GM12878 (cell line): ENCODE measurements around the gene EDNRA. TPM values are rescaled to one million over a fixed set of nuclear protein-coding genes. Genes with fewer than 3 reads are reported as not detected.

Source experiments
- ATAC-seq: fragments of 200-7000 bp; cut with Tn5 transposase; 3 replicates; pipeline ENCODE4 v1.9.1; 2020; ENCODE audit warnings: mild to moderate bottlenecking, moderate library complexity
- BruUV-seq: library from RNA; stranded (reverse); fragments of 400-500 nt; replicated peaks from 2 replicates; lab custom pipeline; 2021; lab: Mats Ljungman, UMichigan
- CTCF ChIA-PET: fragments of 300-600 bp; sonication (Branson Sonifier 250); formaldehyde crosslinking; extraction: SDS; loops from one replicate; lab custom pipeline; 2021; ENCODE audit warnings: inconsistent platforms; lab: Yijun Ruan, JAX
- POLR2A ChIA-PET: fragments of 350-600 bp; formaldehyde crosslinking; extraction: SDS; loops from one replicate; lab custom pipeline; 2021; ENCODE audit warnings: inconsistent platforms; lab: Charles Lee
- RAD21 ChIA-PET: fragments of 300-600 bp; sonication (Branson Sonifier 250); formaldehyde crosslinking; loops from one replicate; lab custom pipeline; 2023; ENCODE audit warnings: antibody characterized with exemption; ENCODE audit not compliant: unreplicated experiment; lab: Charles Lee
- SMC1A ChIA-PET: fragments of 300-600 bp; sonication (Branson Sonifier 250); formaldehyde crosslinking; loops from one replicate; lab custom pipeline; 2023; ENCODE audit not compliant: unreplicated experiment, uncharacterized antibody; lab: Charles Lee
- DNase-seq: peaks from one replicate; pipeline ENCODE4 v3.0.0-alpha.2; 2011; ENCODE audit warnings: low read depth, low spot score
- FAIRE-seq: peaks from 3 replicates; lab custom pipeline; 2011; peaks lifted over from hg19 to GRCh38; lab: Jason Lieb, UNC
- H2AFZ ChIP-seq: 2 replicates; pipeline ENCODE4 v1.6.0; 2011; ENCODE audit warnings: low read depth, low read length, control low read depth; ENCODE audit not compliant: control insufficient read depth
- H3K27ac ChIP-seq: 2 replicates; pipeline ENCODE4 v1.5.1; 2011; ENCODE audit warnings: control low read depth; ENCODE audit not compliant: control insufficient read depth, insufficient read depth
- H3K27me3 ChIP-seq, 2 experiments: replicated peaks in 1 of 2; 2 replicates each; pipeline versions ENCODE4 v1.6.0 to v1.6.1; 2011; ENCODE audit warnings: low read length in 1 of 2; ENCODE audit not compliant: control insufficient read depth in 2 of 2, insufficient read depth in 2 of 2
- H3K36me3 ChIP-seq, 2 experiments: 2 replicates each; pipeline ENCODE4 v1.5.1; 2011; ENCODE audit warnings: low read length in 1 of 2; ENCODE audit not compliant: control insufficient read depth in 2 of 2, insufficient read depth in 2 of 2
- H3K4me1 ChIP-seq: 2 replicates; pipeline ENCODE4 v1.6.1; 2011; ENCODE audit warnings: mild to moderate bottlenecking, low read length, moderate library complexity, mixed read lengths; ENCODE audit not compliant: control insufficient read depth, insufficient read depth
- H3K4me2 ChIP-seq: 2 replicates; pipeline ENCODE4 v1.6.0; 2011; ENCODE audit warnings: control low read depth; ENCODE audit not compliant: control insufficient read depth, insufficient read depth
- H3K4me3 ChIP-seq: fragments of 200-600 bp; sonication (generic); 2 replicates; pipeline ENCODE4 v1.5.1; 2016
- H3K79me2 ChIP-seq: 2 replicates; pipeline ENCODE4 v1.6.0; 2011; ENCODE audit warnings: low read length; ENCODE audit not compliant: control insufficient read depth, insufficient read depth
- H3K9ac ChIP-seq: 2 replicates; pipeline ENCODE4 v1.8.0; 2011; ENCODE audit warnings: low read length, control low read depth, mixed read lengths; ENCODE audit not compliant: control insufficient read depth, insufficient read depth
- H3K9me3 ChIP-seq: replicated peaks from 3 replicates; pipeline ENCODE4 v1.5.1; 2011; ENCODE audit warnings: mild to moderate bottlenecking, low read length; ENCODE audit not compliant: control insufficient read depth, insufficient read depth
- H4K20me1 ChIP-seq: 2 replicates; pipeline ENCODE4 v1.6.0; 2011; ENCODE audit not compliant: control insufficient read depth, insufficient read depth
- EZH2 ChIP-seq: IDR thresholded peaks from 2 replicates; pipeline ENCODE4 v1.6.1; 2012; ENCODE audit warnings: low read depth, mild to moderate bottlenecking, control low read depth, inconsistent platforms, low read length, borderline replicate concordance; ENCODE audit not compliant: control insufficient read depth
- KAT2A ChIP-seq: conservative IDR thresholded peaks from 2 replicates; pipeline ENCODE4 v1.6.1; 2011; ENCODE audit warnings: low read depth, low read length; ENCODE audit not compliant: control insufficient read depth
- NFIC ChIP-seq: IDR thresholded peaks from 2 replicates; pipeline ENCODE4 v1.6.1; 2012; ENCODE audit warnings: low read depth, mild to moderate bottlenecking, inconsistent platforms, low read length, moderate library complexity
- PAX5 ChIP-seq: IDR thresholded peaks from 2 replicates; pipeline ENCODE4 v1.6.1; 2011; ENCODE audit warnings: low read depth, low read length, borderline replicate concordance
- RAD51 ChIP-seq: fragments of 450-650 bp; IDR thresholded peaks from 2 replicates; pipeline ENCODE4 v1.6.1; 2016; ENCODE audit warnings: moderate library complexity, mild to moderate bottlenecking, inconsistent platforms
- RB1 ChIP-seq: fragments of 450-650 bp; formaldehyde crosslinking; IDR thresholded peaks from 2 replicates; pipeline ENCODE4 v1.6.1; 2017; ENCODE audit warnings: mild to moderate bottlenecking, borderline replicate concordance
- SMC3 ChIP-seq: IDR thresholded peaks from 2 replicates; pipeline ENCODE4 v1.6.1; 2011; ENCODE audit warnings: low read length, improper control_type of control experiment, borderline replicate concordance
- SPI1 ChIP-seq: IDR thresholded peaks from 2 replicates; pipeline ENCODE4 v1.6.1; 2011; ENCODE audit warnings: low read depth, mild to moderate bottlenecking, low read length, moderate library complexity, borderline replicate concordance; ENCODE audit not compliant: insufficient read depth
- WGBS: methylation state at CpG from one replicate; pipeline ENCODE4 v1.1.6; 2016; ENCODE audit warnings: low lambda C conversion rate; ENCODE audit not compliant: insufficient replicate concordance, insufficient coverage; ENCODE audit errors: missing lambda C conversion rate; 5-methylcytosine and 5-hydroxymethylcytosine counted together
- in situ Hi-C: fragments of 300-500 bp; cut with MboI; formaldehyde crosslinking; loops from 9 replicates; pipeline ENCODE4 v1.14.3; 2018; ENCODE audit warnings: mixed read lengths
- intact Hi-C: fragments of 100-400 bp; cut with micrococcal nuclease; formaldehyde crosslinking; loops from one replicate; pipeline ENCODE4 v1.14.2; 2022; ENCODE audit not compliant: unreplicated experiment
- polyA plus RNA-seq, 11 experiments: library from polyadenylated mRNA; depleted of rRNA in 4 of 11; unstranded in 6 of 11; stranded (reverse) in 5 of 11; fragments of >200 nt; fragmentation: Nextera tagmentation in 4 of 11; fragmentation: Illumina TruSeq in 1 of 11; extraction: Ambion mirVana in 4 of 11; extraction: Trizol in 1 of 11; gene quantifications; 1 replicate in 1 of 11; 2 replicates in 10 of 11; pipeline versions ENCODE4 v1.2.1 to v1.2.3, GENCODE V29; 2011 to 2016; ENCODE audit warnings: inconsistent platforms in 2 of 11, missing spikeins in 2 of 11, low read depth in 1 of 11
- total RNA-seq, 4 experiments: library from RNA; depleted of rRNA in 3 of 4; stranded (reverse); fragments of >200 nt in 3 of 4; fragmentation: Illumina TruSeq in 1 of 4; extraction: Trizol in 1 of 4; gene quantifications; 2 replicates each; pipeline versions ENCODE4 v1.2.1 to v1.2.3, GENCODE V29; 2013 to 2021
- TF ChIP-seq, protein P1 (sequence below): fragments of 450-650 bp; formaldehyde crosslinking; IDR thresholded peaks from 2 replicates; pipeline ENCODE4 v1.4.0; 2022; ENCODE audit warnings: mild to moderate bottlenecking, moderate library complexity
- TF ChIP-seq, protein P2 (sequence below): fragments of 150-350 bp; IDR thresholded peaks from 2 replicates; pipeline ENCODE4 v1.6.1; 2014; ENCODE audit warnings: mild to moderate bottlenecking, low read depth, low read length
- TF ChIP-seq, protein P3 (sequence below): fragments of 450-650 bp; IDR thresholded peaks from 2 replicates; pipeline ENCODE4 v1.6.1; 2016; ENCODE audit warnings: mild to moderate bottlenecking, moderate library complexity, borderline replicate concordance
- TF ChIP-seq, protein P4 (sequence below), 3 experiments: IDR thresholded peaks in 2 of 3; conservative IDR thresholded peaks in 1 of 3; 2 replicates each; pipeline ENCODE4 v1.5.1; 2011; ENCODE audit warnings: low read depth in 3 of 3, low read length in 3 of 3, mild to moderate bottlenecking in 3 of 3, control low read depth in 2 of 3, moderate library complexity in 2 of 3, inconsistent platforms in 1 of 3, mixed read lengths in 1 of 3; ENCODE audit not compliant: control insufficient read depth in 2 of 3, insufficient read depth in 1 of 3; ENCODE audit errors: extremely low read depth in 1 of 3

EDNRA gene
- total and polyA plus RNA-seq, 10 of the 15 experiments (the other 5 are each of a cell fraction or from before 2014, with no cell fraction given) = 0.01 to 0.32 (median 0.13) TPM

DNA sequence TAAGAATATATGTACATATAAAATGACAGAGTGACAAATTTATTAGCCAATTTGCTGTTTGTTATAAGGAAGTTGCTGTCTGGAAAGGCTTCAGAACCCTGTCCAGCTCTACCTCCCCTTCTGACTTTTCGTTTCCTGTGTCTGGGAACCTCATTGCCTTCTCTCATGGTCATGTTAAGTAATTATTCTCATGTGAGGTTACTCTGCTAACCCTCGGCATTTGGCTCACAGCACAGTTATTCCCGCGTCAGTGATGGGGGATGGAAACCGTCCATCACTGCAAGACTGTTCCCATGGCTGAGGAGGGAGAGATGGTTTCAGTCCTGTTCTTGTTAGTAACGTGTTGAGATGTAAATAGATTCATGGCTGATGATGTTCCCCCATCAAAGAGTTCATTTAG is 11.9 kb downstream of the EDNRA start (continued):
- TF ChIP-seq, protein P1, sequence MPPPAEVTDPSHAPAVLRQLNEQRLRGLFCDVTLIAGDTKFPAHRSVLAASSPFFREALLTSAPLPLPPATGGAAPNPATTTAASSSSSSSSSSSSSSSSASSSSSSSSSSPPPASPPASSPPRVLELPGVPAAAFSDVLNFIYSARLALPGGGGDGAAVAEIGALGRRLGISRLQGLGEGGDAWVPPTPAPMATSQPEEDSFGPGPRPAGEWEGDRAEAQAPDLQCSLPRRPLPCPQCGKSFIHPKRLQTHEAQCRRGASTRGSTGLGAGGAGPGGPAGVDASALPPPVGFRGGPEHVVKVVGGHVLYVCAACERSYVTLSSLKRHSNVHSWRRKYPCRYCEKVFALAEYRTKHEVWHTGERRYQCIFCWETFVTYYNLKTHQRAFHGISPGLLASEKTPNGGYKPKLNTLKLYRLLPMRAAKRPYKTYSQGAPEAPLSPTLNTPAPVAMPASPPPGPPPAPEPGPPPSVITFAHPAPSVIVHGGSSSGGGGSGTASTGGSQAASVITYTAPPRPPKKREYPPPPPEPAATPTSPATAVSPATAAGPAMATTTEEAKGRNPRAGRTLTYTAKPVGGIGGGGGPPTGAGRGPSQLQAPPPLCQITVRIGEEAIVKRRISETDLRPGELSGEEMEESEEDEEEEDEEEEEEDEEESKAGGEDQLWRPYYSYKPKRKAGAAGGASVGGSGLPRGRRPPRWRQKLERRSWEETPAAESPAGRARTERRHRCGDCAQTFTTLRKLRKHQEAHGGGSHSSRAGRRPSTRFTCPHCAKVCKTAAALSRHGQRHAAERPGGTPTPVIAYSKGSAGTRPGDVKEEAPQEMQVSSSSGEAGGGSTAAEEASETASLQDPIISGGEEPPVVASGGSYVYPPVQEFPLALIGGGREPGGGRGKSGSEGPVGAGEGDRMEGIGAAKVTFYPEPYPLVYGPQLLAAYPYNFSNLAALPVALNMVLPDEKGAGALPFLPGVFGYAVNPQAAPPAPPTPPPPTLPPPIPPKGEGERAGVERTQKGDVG (CRISPR knock-in tag) = no peak
- TF ChIP-seq RAD51 = no peak
- TF ChIP-seq EZH2 = no peak
- no peak for TF ChIP-seq SPI1
- no peak for TF ChIP-seq RB1

DNA sequence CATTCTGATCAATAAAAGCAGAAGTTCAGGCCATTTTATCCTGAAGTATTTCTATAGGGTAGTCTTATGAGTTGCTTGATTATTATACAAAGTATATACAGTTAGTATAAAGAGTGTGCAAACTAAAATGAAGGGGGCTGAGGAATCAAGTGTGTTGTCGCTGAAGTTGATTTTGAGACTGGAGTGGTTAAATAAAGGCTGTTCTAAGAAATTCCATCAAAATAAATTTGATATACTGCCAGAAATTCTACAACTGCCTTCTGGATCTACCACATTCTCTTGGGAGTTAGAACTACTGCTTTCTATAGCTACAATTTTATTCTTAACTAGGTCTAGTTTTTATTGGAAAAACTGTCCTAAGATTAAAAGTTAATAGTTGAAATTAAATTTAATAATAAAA is 12.4 kb downstream of the EDNRA start:
- H2AFZ ChIP-seq = no peak overlapping the region
- POLR2A ChIA-PET = no interaction called here
- H3K9ac ChIP-seq = no peak overlapping the region
- DNase-seq (no peak), FAIRE-seq (no peak), ATAC-seq (no peak)
- H3K9me3 ChIP-seq = no peaks in the 10 kb centered on the region
- no peak overlapping the region for H3K4me2 ChIP-seq
- no TSS peak for BruUV-seq
- no peaks in the 10 kb centered on the region; a peak in 1 of 4 replicates for H3K27me3 ChIP-seq
- RAD21 ChIA-PET = no interaction called here
- 32% methylated on average over 1 of the region's 1 CpG for WGBS
- no peaks in the 10 kb centered on the region for H4K20me1 ChIP-seq
- in situ Hi-C loops = no loop called here
- H3K27ac ChIP-seq = no peak overlapping the region
- CTCF ChIA-PET = interaction anchor here (0.7 kb wide), 1 partner anchor 9 kb away, joined by 3 read pairs; no protein-coding TSS in a partner anchor
- intact Hi-C loops = no loop called here
- no peaks in the 10 kb centered on the region for H3K79me2 ChIP-seq
- no peaks in the 10 kb centered on the region for H3K36me3 ChIP-seq
- no peaks in the 10 kb centered on the region for H3K4me1 ChIP-seq
- SMC1A ChIA-PET = no interaction called here
- H3K4me3 ChIP-seq = no peak overlapping the region
- TF ChIP-seq, protein P2, sequence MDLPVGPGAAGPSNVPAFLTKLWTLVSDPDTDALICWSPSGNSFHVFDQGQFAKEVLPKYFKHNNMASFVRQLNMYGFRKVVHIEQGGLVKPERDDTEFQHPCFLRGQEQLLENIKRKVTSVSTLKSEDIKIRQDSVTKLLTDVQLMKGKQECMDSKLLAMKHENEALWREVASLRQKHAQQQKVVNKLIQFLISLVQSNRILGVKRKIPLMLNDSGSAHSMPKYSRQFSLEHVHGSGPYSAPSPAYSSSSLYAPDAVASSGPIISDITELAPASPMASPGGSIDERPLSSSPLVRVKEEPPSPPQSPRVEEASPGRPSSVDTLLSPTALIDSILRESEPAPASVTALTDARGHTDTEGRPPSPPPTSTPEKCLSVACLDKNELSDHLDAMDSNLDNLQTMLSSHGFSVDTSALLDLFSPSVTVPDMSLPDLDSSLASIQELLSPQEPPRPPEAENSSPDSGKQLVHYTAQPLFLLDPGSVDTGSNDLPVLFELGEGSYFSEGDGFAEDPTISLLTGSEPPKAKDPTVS = no peak
- TF ChIP-seq SMC3 (no peak), PAX5 (no peak), KAT2A (no peak), NFIC (no peak)
- TF ChIP-seq, protein P3, sequence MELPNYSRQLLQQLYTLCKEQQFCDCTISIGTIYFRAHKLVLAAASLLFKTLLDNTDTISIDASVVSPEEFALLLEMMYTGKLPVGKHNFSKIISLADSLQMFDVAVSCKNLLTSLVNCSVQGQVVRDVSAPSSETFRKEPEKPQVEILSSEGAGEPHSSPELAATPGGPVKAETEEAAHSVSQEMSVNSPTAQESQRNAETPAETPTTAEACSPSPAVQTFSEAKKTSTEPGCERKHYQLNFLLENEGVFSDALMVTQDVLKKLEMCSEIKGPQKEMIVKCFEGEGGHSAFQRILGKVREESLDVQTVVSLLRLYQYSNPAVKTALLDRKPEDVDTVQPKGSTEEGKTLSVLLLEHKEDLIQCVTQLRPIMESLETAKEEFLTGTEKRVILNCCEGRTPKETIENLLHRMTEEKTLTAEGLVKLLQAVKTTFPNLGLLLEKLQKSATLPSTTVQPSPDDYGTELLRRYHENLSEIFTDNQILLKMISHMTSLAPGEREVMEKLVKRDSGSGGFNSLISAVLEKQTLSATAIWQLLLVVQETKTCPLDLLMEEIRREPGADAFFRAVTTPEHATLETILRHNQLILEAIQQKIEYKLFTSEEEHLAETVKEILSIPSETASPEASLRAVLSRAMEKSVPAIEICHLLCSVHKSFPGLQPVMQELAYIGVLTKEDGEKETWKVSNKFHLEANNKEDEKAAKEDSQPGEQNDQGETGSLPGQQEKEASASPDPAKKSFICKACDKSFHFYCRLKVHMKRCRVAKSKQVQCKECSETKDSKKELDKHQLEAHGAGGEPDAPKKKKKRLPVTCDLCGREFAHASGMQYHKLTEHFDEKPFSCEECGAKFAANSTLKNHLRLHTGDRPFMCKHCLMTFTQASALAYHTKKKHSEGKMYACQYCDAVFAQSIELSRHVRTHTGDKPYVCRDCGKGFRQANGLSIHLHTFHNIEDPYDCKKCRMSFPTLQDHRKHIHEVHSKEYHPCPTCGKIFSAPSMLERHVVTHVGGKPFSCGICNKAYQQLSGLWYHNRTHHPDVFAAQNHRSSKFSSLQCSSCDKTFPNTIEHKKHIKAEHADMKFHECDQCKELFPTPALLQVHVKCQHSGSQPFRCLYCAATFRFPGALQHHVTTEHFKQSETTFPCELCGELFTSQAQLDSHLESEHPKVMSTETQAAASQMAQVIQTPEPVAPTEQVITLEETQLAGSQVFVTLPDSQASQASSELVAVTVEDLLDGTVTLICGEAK = no peak
- TF ChIP-seq, protein P4, sequence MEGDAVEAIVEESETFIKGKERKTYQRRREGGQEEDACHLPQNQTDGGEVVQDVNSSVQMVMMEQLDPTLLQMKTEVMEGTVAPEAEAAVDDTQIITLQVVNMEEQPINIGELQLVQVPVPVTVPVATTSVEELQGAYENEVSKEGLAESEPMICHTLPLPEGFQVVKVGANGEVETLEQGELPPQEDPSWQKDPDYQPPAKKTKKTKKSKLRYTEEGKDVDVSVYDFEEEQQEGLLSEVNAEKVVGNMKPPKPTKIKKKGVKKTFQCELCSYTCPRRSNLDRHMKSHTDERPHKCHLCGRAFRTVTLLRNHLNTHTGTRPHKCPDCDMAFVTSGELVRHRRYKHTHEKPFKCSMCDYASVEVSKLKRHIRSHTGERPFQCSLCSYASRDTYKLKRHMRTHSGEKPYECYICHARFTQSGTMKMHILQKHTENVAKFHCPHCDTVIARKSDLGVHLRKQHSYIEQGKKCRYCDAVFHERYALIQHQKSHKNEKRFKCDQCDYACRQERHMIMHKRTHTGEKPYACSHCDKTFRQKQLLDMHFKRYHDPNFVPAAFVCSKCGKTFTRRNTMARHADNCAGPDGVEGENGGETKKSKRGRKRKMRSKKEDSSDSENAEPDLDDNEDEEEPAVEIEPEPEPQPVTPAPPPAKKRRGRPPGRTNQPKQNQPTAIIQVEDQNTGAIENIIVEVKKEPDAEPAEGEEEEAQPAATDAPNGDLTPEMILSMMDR (IDR thresholded peaks at IDR 0.05 in 2 of 3, conservative IDR thresholded peaks at IDR 0.05 in 1 of 3; ENCODE audit: control insufficient read depth in 2 of 3, extremely low read depth in 1 of 3, insufficient read depth in 1 of 3, low read depth in 3 of 3, low read length in 3 of 3) = no peak
